ENCODE data around the gene KPNA3. TPM values are rescaled to one million over a fixed set of nuclear protein-coding genes. Genes with fewer than 3 reads are reported as not detected.
"Not testable (repeated sequence)": the region's sequence is repeated elsewhere in the genome, so short reads cannot be mapped to it uniquely, and the experiment has no call there.

The KPNA3 gene
- total RNA-seq, 1 donor from 2014 or later = 42.8 TPM

GRCh38 chr13:49754146-49754545, 38.3 kb downstream of the KPNA3 start:
- intact Hi-C loops (cut with micrococcal nuclease) = no loop called here

- intact Hi-C loops (cut with micrococcal nuclease) = no loop called here
Measured at GRCh38 chr13:49749848-49750247, 42.6 kb downstream of the KPNA3 start.

- intact Hi-C loops (cut with micrococcal nuclease) = no loop called here
Measured at GRCh38 chr13:49746111-49746510, 46.4 kb downstream of the KPNA3 start.

GRCh38 chr13:49740870-49741269, 51.6 kb downstream of the KPNA3 start:
- intact Hi-C loops (cut with micrococcal nuclease) = no loop called here

- intact Hi-C loops (cut with micrococcal nuclease) = no loop called here
Measured at GRCh38 chr13:49739498-49740187, 52.8 kb downstream of the KPNA3 start.

GRCh38 chr13:49733181-49733951, 59.1 kb downstream of the KPNA3 start:
- intact Hi-C loops (cut with micrococcal nuclease) = no loop called here

- intact Hi-C loops (cut with micrococcal nuclease) = no loop called here
Measured at GRCh38 chr13:49731766-49732165, 60.7 kb downstream of the KPNA3 start.

GRCh38 chr13:49716615-49717014, 75.9 kb downstream of the KPNA3 start:
- intact Hi-C loops (cut with micrococcal nuclease) = loop anchor here (5.0 kb wide), 1 partner anchor 76 kb away; the partner anchor contains the start of gene KPNA3

- intact Hi-C loops (cut with micrococcal nuclease) = loop anchor here (5.0 kb wide), 1 partner anchor 78 kb away; the partner anchor contains the start of gene KPNA3
Measured at GRCh38 chr13:49714757-49715156, 77.7 kb downstream of the KPNA3 start.

GRCh38 chr13:49711218-49711863, 81.1 kb downstream of the KPNA3 start:
- intact Hi-C loops (cut with micrococcal nuclease) = no loop called here

- intact Hi-C loops (cut with micrococcal nuclease) = not testable (repeated sequence)
Measured at GRCh38 chr13:49704264-49704663, 88.2 kb downstream of the KPNA3 start.

GRCh38 chr13:49701491-49701890, 91.0 kb downstream of the KPNA3 start:
- intact Hi-C loops (cut with micrococcal nuclease) = no loop called here

GRCh38 chr13:49697468-49697867, 95.0 kb downstream of the KPNA3 start:
- intact Hi-C loops (cut with micrococcal nuclease) = loop anchor here (10.0 kb wide), 1 partner anchor 1377 kb away; no protein-coding TSS in a partner anchor

- intact Hi-C loops (cut with micrococcal nuclease) = loop anchor here (5.0 to 10.0 kb wide), 5 partner anchors 447 to 1692 kb away; partner anchors contain the start of genes CDADC1, FNDC3A and SUCLA2
Measured at GRCh38 chr13:49694446-49694845, 98.0 kb downstream of the KPNA3 start.

- intact Hi-C loops (cut with micrococcal nuclease) = loop anchor here (5.0 to 10.0 kb wide), 5 partner anchors 447 to 1692 kb away; partner anchors contain the start of genes CDADC1, FNDC3A and SUCLA2
Measured at GRCh38 chr13:49693877-49694276, 98.6 kb downstream of the KPNA3 start.

- intact Hi-C loops (cut with micrococcal nuclease) = loop anchor here (5.0 to 10.0 kb wide), 5 partner anchors 446 to 1691 kb away; partner anchors contain the start of genes CDADC1, FNDC3A and SUCLA2
Measured at GRCh38 chr13:49693191-49693733, 99.2 kb downstream of the KPNA3 start.

GRCh38 chr13:49690995-49691784, 101.3 kb downstream of the KPNA3 start, which contains the start of gene EBPL:
Gene EBPL (minus strand): TSS chr13:49691486. CDS start chr13:49691424, 62 bp downstream.
- intact Hi-C loops (cut with micrococcal nuclease) = loop anchor here (1.0 to 10.0 kb wide), 14 partner anchors 8 to 1762 kb away; partner anchors contain the start of genes ARL11, CAB39L, CDADC1 and FNDC3A

GRCh38 chr13:49690133-49690994, 102.1 kb downstream of the KPNA3 start:
- intact Hi-C loops (cut with micrococcal nuclease) = loop anchor here (2.0 to 10.0 kb wide), 6 partner anchors 62 to 1688 kb away; partner anchors contain the start of genes ARL11, CDADC1, FNDC3A and SUCLA2

- intact Hi-C loops (cut with micrococcal nuclease) = loop anchor here (1.0 to 2.0 kb wide), 3 partner anchors 8 to 187 kb away; partner anchors contain the start of genes EBPL and KPNA3
Measured at GRCh38 chr13:49683489-49683888, 109.0 kb downstream of the KPNA3 start.

Measured in T-helper 1 cell treated with Interleukin-12 subunit alpha and Interleukin-12 subunit beta and Interleukin-4 antibody, amounts not matched to agents 30 ng/mL and 1 ng/mL, for 36 hours (primary cell).